NCI-H2196 treated with DMSO at 0.1 percent for 48 hours (cell line): Measurements from ENCODE around the gene EBI3.
A peak's percentile ranks its signal among the peaks of the same experiment; 100 is the strongest.
"Not testable (repeated sequence)": the region's sequence is repeated elsewhere in the genome, so short reads cannot be mapped to it uniquely, and the experiment has no call there.

Experiments used
- DNase-seq: peaks from one replicate; lab custom pipeline; 2025; ENCODE audit not compliant: unreplicated experiment; lab: John Stamatoyannopoulos, UW

EBI3 gene

GRCh38 chr19:4233282-4233853 lies 4.0 kb downstream of the EBI3 start:
- DNase-seq, result no peak

- peak; percentile 43 for DNase-seq
Observed at GRCh38 chr19:4234142-4234861, 5.0 kb downstream of the EBI3 start.

- DNase-seq, result no peak
Observed at GRCh38 chr19:4234862-4235201, 5.5 kb downstream of the EBI3 start.

GRCh38 chr19:4237510-4237909 lies 8.2 kb downstream of the EBI3 start:
- not testable (repeated sequence) for DNase-seq

DNA sequence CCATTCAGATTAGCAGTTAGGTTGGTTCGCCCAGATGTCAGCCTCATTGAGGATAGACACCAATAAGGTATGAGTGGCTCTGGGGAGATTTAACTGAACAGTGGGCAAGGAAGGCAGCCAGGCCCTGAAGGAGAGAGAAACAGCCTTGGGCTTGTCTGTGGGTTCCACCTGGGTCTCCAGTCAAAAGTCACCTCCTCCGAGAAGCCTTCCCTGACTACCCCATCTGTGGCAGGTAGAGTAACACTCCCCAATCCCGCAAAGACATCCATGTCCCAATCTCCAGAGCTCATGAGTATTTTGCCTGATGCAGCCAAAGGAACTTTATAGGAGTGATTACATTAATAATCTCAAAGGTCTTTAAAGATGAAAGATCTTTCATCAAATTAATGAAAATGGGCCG lies 9.5 kb downstream of the EBI3 start:
- no peak for DNase-seq

- no peak for DNase-seq
Observed at GRCh38 chr19:4241824-4242430, 12.6 kb downstream of the EBI3 start.

- DNase-seq, result not testable (repeated sequence)
Observed at GRCh38 chr19:4245938-4246337, 16.6 kb downstream of the EBI3 start.

GRCh38 chr19:4246767-4247593 lies 17.7 kb downstream of the EBI3 start, which contains the start of gene YJU2:
Gene YJU2, plus strand, starts transcription at chr19:4247080. Its CDS starts 67 bp downstream, at chr19:4247147.
- DNase-seq, result peak; percentile 96

DNA sequence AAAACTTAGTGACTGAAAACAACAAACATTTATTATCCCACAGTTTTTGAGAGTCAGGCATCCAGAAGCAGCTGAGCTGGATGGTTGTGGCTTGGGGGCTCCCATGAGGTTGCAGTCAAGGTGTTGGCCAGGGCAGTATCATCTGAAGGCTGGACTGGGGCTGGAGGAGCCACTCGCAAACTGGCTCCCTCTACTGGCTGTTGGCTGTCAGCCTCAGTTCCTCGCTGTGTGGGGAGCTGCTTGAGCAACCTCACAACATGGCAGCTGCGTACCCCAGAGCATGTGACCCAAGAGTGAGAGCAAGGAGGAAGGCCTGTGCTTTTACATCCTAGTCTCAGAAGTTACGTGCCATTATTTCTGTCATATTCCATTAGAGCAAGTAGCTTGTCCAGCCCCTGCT lies 27.2 kb downstream of the EBI3 start:
- no peak for DNase-seq

GRCh38 chr19:4257025-4257424 lies 27.7 kb downstream of the EBI3 start:
- no peak for DNase-seq

DNA sequence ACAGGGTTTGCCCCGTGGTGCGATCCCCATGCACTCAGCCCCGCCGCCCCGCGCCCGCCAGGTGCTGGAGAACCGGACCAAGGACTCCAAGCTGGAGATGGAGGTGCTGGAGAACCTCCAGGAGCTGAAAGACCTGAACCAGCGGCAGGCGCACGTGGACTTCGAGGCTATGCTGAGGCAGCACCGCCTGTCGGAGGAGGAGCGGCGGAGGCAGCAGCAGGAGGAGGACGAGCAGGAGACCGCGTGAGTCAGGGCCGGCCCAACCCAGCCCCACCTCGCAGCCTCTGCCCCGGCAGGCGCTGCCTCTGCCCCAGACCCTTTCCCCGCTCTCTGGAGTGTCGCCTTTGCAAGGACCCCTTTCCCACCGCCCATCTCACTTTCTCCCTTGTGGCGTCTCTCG lies 28.9 kb downstream of the EBI3 start:
- no peak for DNase-seq

- DNase-seq, result no peak
Observed at GRCh38 chr19:4260613-4261191, 31.4 kb downstream of the EBI3 start.

DNA sequence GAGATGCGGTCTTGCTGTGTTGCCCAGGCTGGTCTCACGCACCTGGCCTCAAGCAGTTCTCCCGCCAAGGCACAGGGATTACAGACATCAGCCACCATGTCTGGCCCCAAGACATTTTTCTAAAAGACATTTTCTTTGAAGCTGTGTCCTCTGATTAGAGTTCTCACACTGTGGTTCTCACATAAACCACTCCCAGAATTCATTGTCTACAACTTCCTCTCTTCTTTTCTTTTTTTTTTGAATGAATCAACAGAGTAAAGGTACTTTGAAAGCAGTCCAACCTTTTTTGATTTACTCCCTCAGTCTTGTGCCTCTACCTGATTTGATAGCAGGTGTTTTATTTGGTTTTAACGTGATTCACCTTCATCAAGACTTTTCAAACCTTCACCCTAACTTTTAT lies 35.5 kb downstream of the EBI3 start:
- no peak for DNase-seq

GRCh38 chr19:4266253-4267000 lies 37.1 kb downstream of the EBI3 start:
- no peak for DNase-seq

DNA sequence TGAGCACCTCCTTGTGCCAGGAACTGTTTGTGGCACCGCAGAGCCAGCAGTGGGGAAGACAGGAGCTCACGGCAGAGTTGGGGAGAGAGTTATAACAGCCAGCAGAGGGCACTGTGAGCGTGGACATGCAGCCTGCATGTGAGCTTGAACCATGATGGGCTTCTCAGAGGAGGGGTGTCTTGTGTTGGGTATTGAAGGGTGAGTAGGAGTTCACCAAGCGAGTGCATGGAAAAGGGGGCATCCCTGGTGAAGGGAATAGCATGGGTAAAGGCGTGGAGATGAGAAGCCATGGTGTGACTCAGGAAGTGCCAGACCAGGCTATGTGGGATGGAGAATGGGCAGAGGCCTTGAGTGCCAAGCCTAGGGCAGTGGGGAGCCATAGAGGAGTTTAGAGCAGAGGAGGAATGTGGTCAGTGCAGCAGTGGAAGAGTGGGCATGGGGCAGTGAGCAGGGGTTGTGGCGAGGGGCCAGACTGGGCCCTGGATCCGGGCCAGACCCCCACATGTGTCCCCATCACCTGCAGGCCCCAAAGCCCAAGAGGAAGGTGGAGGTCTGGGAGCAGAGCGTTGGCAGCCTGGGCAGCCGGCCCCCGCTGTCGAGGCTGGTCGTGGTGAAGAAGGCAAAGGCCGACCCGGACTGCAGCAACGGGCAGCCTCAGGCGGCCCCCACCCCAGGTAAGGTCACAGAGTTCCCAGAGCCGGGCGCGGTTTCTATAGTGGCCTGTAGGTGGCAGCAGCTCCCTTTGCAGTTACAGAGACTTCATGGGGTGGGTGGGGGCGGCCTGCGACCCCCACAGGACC lies 38.0 kb downstream of the EBI3 start:
- no peak for DNase-seq

DNA sequence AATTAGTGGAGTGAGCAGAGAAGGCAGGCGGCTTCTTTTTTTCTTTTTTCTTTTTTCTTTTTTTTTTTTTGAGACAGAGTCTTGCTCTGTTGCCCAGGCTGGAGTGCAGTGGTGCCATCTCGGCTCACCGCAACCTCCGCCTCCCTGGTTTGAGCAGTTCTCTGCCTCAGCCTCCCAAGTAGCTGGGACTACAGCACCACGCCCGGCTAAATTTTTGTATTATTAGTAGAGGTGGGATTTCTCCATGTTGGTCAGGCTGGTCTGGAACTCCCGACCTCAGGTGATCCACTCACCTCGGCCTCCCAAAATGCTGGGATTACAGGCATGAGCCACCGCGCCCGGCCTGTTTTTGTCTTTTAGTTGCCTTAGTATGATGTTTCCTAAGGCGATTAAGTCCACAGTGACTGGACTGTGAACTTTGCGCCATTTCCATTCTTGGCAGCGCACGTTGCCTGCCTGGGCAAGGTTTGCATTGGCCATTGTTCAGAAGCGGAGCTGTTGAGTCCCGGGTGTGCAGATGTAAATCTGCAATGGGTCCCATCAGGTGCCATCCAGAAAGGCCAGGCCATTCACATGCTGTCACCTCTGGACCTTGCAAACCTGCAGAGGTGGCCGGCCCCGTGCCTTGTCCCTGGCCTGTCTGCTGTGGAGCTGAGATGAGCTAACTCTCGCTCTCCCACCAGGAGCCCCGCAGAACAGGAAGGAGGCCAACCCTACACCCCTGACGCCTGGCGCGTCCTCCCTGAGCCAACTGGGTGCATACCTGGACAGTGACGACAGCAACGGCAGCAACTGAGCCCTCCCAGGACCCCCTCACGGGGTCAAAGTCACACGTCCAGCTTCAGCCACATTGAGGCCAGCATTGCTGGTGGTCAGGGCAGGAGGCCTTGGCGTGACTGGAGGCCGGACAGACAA lies 38.8 kb downstream of the EBI3 start:
- no peak for DNase-seq

GRCh38 chr19:4268816-4269430 lies 39.6 kb downstream of the EBI3 start:
- no peak for DNase-seq

DNA sequence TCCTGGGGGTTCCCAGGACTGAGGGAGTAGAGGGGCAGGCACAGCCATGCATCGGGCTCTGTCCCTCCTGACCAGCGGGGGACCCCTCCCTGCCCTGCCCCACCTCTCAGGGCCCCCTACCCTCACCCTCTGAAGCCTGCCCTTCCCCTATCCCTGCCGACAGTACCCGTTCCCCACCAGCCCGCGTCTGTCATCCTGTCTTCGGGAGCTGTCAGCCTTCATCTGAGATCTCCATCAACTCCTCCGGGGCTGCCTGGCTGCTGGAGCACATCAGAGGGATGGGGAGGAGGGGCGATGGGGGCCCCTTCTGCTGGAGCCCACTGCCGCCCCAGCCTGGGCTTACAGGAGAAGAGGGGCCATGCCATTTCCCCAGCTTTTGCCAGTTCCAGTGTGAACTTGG lies 43.6 kb downstream of the EBI3 start:
- DNase-seq, result no peak
